ENCODE data around the gene CDON. TPM values are rescaled to one million over a fixed set of nuclear protein-coding genes. Genes with fewer than 3 reads are reported as not detected.

The CDON gene
- total and polyA plus RNA-seq, 2 donors (not counting 1 experiment from before 2014, with no cell fraction given), result 0.01 TPM; not detected in 1

DNA sequence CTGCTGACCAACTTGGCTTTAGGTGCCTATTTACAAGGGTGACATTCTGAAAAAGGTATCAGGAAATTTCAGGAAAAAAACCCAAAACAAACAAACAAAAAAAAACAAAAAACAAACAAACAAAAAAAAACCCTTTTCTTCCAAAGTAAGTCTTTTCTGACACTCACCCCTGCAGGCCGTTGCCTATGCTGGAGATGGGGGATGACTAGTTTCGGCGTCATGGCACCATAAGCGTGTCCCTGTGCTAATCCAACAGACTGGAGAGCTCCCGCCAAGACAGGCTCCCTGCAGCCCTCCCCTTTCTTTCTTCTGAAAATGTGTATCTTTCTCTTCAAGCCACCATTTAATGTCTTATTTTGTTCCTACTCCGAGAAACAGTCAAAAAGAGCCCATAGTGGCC lies 103.2 kb downstream of the CDON start:
- POLR2A ChIA-PET, result no interaction called here
- CTCF ChIA-PET, result no interaction called here
- H3K27ac Mint-ChIP-seq, result no peak overlapping the region

DNA sequence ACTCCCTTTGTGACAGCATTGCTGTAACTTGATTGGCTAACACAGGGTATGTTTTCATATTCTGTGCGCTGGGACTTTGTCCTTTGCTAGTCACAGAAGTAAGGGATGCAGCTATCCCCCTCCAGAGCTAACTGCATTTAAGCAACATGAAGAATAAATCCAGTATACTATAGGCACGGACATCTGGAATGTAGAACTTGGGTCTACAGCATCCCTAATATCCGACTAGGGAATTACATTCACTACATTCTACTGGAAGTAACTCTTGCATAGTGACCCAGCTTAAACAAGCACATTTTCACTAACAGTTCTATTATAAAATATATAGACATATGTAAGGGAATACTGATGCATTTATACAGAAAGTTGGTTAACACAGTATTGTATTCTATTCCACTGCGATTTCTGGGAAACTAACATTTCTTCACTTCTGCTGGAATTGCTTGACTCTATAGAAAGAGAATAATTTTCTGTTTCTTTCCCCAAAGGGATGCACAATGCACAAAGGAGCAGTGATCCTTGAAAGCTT lies 103.7 kb downstream of the CDON start:
- TF ChIP-seq CTCF (IDR thresholded peaks at IDR 0.05), result no peak
- no peak for TF ChIP-seq EZH2 (IDR thresholded peaks at IDR 0.05; ENCODE audit: borderline replicate concordance, insufficient read depth, low read depth, low read length, poor library complexity, severe bottlenecking)
- POLR2A ChIA-PET, result interaction anchor here (0.6 kb wide), 1 partner anchor 256 kb away, joined by 4 read pairs; no protein-coding TSS in a partner anchor

More for the DNA sequence above, 103.2 kb downstream of the CDON start:
- 95% methylated on average over 5 of the region's 6 CpGs for WGBS (ENCODE audit: insufficient coverage)
- DNase-seq (no peak), ATAC-seq (ENCODE audit: low read depth) (no peak)
- peaks cover 2% of the 10 kb centered on the region for H3K9me3 Mint-ChIP-seq (ENCODE audit: insufficient read depth)
- no peak for TF ChIP-seq EZH2 (IDR thresholded peaks at IDR 0.05; ENCODE audit: borderline replicate concordance, insufficient read depth, low read depth, low read length, poor library complexity, severe bottlenecking)
- no peak for TF ChIP-seq CTCF (IDR thresholded peaks at IDR 0.05)
- Histone ChIP-seq H3K9ac (ENCODE audit: low read length) (no peak overlapping the region), H3K9me3 (ENCODE audit: control extremely low read depth in 1 of 3, control insufficient read depth in 2 of 3, insufficient read depth in 1 of 3, low read length in 2 of 3) (peaks cover 0 to 1% (median 0%) of the 10 kb centered on the region in 3 donors), H3K27ac (ENCODE audit: low read length in 2 of 2) (no peak overlapping the region), H4K20me1 (ENCODE audit: control insufficient read depth, insufficient read depth, low read length, poor library complexity, severe bottlenecking) (no peaks in the 10 kb centered on the region), H2AFZ (ENCODE audit: insufficient read depth, low read depth, low read length, poor library complexity, severe bottlenecking) (no peak overlapping the region), H3K4me3 (ENCODE audit: control extremely low read depth in 1 of 5, extremely low read depth in 1 of 5, insufficient read depth in 1 of 5, low read depth in 2 of 5, low read length in 4 of 5) (no peak overlapping the region), H3K36me3 (replicated peaks in 1 of 2; ENCODE audit: control extremely low read depth in 1 of 2, control insufficient read depth in 1 of 2, extremely low read depth in 1 of 2, insufficient read depth in 2 of 2, low read length in 1 of 2) (no peaks in the 10 kb centered on the region), H3K79me2 (ENCODE audit: control insufficient read depth, insufficient read depth, low read length) (no peaks in the 10 kb centered on the region), H3K4me1 (ENCODE audit: control insufficient read depth in 2 of 2, insufficient read depth in 2 of 2, low read length in 2 of 2) (no peaks in the 10 kb centered on the region), H3K4me2 (replicated peaks; ENCODE audit: low read depth, low read length, poor library complexity, severe bottlenecking) (no peak overlapping the region), H3K27me3 (replicated peaks in 1 of 4; ENCODE audit: control extremely low read depth in 1 of 4, control insufficient read depth in 3 of 4, insufficient read depth in 4 of 4, low read length in 3 of 4) (no peaks in the 10 kb centered on the region)
- intact Hi-C loops (cut with micrococcal nuclease), result no loop called here
- H3K4me1 Mint-ChIP-seq, result no peaks in the 10 kb centered on the region
- no peak overlapping the region for H3K4me3 Mint-ChIP-seq
- peaks cover 4% of the 10 kb centered on the region for H3K27me3 Mint-ChIP-seq

More for the DNA sequence above, 103.7 kb downstream of the CDON start:
- DNase-seq (no peak), ATAC-seq (ENCODE audit: low read depth) (no peak)
- Mint-ChIP-seq H3K4me1 (no peaks in the 10 kb centered on the region), H3K4me3 (no peak overlapping the region), H3K9me3 (ENCODE audit: insufficient read depth) (peaks cover 2% of the 10 kb centered on the region), H3K27ac (no peak overlapping the region), H3K27me3 (peaks cover 3% of the 10 kb centered on the region)
- CTCF ChIA-PET, result no interaction called here
- Histone ChIP-seq H4K20me1 (ENCODE audit: control insufficient read depth, insufficient read depth, low read length, poor library complexity, severe bottlenecking) (no peaks in the 10 kb centered on the region), H3K27me3 (replicated peaks in 1 of 4; ENCODE audit: control extremely low read depth in 1 of 4, control insufficient read depth in 3 of 4, insufficient read depth in 4 of 4, low read length in 3 of 4) (no peaks in the 10 kb centered on the region), H3K4me2 (replicated peaks; ENCODE audit: low read depth, low read length, poor library complexity, severe bottlenecking) (no peak overlapping the region), H3K9ac (ENCODE audit: low read length) (no peak overlapping the region), H3K79me2 (ENCODE audit: control insufficient read depth, insufficient read depth, low read length) (no peaks in the 10 kb centered on the region), H3K36me3 (replicated peaks in 1 of 2; ENCODE audit: control extremely low read depth in 1 of 2, control insufficient read depth in 1 of 2, extremely low read depth in 1 of 2, insufficient read depth in 2 of 2, low read length in 1 of 2) (no peaks in the 10 kb centered on the region), H2AFZ (ENCODE audit: insufficient read depth, low read depth, low read length, poor library complexity, severe bottlenecking) (no peak overlapping the region), H3K27ac (ENCODE audit: low read length in 2 of 2) (no peak overlapping the region), H3K4me1 (ENCODE audit: control insufficient read depth in 2 of 2, insufficient read depth in 2 of 2, low read length in 2 of 2) (no peaks in the 10 kb centered on the region), H3K4me3 (ENCODE audit: control extremely low read depth in 1 of 5, extremely low read depth in 1 of 5, insufficient read depth in 1 of 5, low read depth in 2 of 5, low read length in 4 of 5) (no peak overlapping the region), H3K9me3 (ENCODE audit: control extremely low read depth in 1 of 3, control insufficient read depth in 2 of 3, insufficient read depth in 1 of 3, low read length in 2 of 3) (peaks cover 0 to 1% (median 0%) of the 10 kb centered on the region in 3 donors)
- intact Hi-C loops (cut with micrococcal nuclease), result no loop called here
- no CpG with 5 or more reads among the region's 4 CpGs for WGBS (ENCODE audit: insufficient coverage)
